Mononuclear cell (primary cell): ENCODE results near the gene SPRR2F. TPM values are rescaled to one million over a fixed set of nuclear protein-coding genes. Genes with fewer than 3 reads are reported as not detected.
"Not testable (repeated sequence)": the region's sequence is repeated elsewhere in the genome, so short reads cannot be mapped to it uniquely, and the experiment has no call there.

Source experiments
- H3K27me3 ChIP-seq: 2 replicates; pipeline ENCODE4 v1.6.0; 2011; ENCODE audit warnings: low read length, control low read depth; ENCODE audit not compliant: insufficient read depth
- H3K4me1 ChIP-seq: 2 replicates; pipeline ENCODE4 v1.5.1; 2011; ENCODE audit warnings: mild to moderate bottlenecking, low read length, control low read depth; ENCODE audit not compliant: insufficient read depth
- H3K4me3 ChIP-seq: 2 replicates; pipeline ENCODE4 v1.5.1; 2011; ENCODE audit warnings: mild to moderate bottlenecking, low read length, moderate library complexity
- H3K9me3 ChIP-seq: 2 replicates; pipeline ENCODE4 v1.5.1; 2011; ENCODE audit warnings: low read depth, mild to moderate bottlenecking, control low read depth, low read length
- total RNA-seq: library from RNA; depleted of rRNA; stranded (reverse); fragments of >200 nt; gene quantifications from one replicate; pipeline ENCODE4 v1.2.3, GENCODE V29; 2012

SPRR2F gene
- total RNA-seq, 1 donor, result not detected

DNA sequence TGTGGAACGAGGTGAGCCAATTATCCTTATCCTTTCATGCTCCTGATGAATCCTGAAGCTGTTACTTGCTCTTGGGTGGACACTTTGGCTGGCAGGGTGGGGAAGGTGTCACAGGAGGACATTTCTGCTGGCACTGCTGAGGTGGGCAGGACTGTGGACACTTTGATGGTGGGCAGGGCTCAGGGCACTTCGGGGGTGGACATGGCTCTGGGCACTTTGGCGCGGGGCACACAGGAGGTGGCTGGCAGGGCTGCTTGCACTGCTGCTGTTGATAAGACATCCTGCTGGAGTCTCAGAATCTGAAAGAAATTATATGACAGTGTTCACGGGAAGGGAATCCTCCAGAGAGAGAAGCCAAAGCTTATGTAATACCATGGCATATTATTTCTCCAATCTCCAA is 862 bp downstream of the SPRR2F start:
- H3K4me1 ChIP-seq, H3K9me3 ChIP-seq, H3K27me3 ChIP-seq, H3K4me3 ChIP-seq: not testable (repeated sequence)

DNA sequence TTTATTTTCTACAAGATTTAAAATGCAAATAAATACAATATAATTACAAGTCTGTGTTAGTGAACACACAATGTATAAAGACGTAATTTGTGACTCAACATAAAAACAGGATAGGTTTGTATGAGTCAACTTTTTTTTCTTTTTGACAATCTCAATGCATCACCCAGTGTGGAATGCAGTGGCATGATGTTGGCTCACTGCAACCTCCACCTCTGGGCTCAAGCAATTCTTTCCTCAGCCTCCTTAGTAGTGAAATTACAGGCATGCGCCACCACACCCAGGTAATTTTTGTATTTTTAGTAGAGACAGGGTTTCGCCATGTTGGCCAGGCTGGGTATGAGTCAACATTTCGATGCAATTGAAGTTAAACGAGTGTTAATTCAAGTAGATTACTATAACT is 13.1 kb downstream of the SPRR2F start:
- no peaks in the 10 kb centered on the region for H3K4me1 ChIP-seq
- H3K27me3 ChIP-seq, result no peaks in the 10 kb centered on the region
- H3K9me3 ChIP-seq, result peaks cover 2% of the 10 kb centered on the region
- H3K4me3 ChIP-seq, result no peak overlapping the region

DNA sequence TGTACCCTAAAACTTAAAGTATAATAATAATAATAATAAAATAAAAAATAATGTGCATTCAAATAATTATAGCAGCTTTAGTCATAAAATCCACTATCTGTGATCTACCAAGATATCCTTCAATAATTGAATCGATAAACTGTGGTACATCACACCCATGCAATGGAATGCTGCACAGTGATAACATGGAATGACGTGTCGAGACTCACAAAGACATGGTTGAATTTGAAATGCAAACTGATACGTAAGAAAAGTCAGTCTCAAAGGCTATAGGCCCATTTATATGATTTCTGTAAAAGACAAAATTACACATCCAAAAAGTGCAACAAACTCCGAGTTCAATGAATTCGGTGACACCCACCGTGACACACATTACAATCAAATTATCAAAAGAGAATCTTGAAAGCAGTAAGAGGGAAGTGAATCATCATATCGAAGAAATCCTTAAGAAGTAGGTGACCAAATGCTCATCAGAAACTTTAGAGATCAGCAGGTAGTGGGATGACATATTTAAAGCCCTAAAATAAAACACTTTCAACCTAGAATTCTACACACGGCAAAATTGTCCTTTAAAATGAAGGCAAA is 13.8 kb downstream of the SPRR2F start:
- Histone ChIP-seq H3K9me3 (no peaks in the 10 kb centered on the region), H3K4me1 (no peaks in the 10 kb centered on the region), H3K27me3 (no peaks in the 10 kb centered on the region), H3K4me3 (no peak overlapping the region)

DNA sequence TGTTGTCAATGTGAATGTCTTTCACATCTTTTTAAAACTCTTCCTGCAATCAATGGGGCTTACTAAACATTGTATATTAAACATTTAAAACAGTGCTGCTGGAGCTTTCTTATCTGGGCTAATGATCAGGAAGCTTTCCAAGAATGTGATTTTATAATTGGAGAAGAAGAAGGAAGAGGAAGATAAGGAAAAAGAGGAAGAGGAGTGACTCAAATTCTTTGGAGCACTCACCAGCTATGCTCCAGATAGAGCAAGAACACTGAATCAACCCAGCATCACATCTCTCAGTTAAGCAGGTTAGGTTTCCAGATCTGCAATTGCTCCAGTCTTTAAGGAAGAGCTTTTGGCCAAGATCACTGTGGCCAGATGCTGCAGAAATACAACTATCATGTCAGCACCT is 17.6 kb downstream of the SPRR2F start:
- H3K4me1 ChIP-seq, result no peaks in the 10 kb centered on the region
- H3K9me3 ChIP-seq, result no peaks in the 10 kb centered on the region
- H3K4me3 ChIP-seq, result no peak overlapping the region
- H3K27me3 ChIP-seq, result no peaks in the 10 kb centered on the region

DNA sequence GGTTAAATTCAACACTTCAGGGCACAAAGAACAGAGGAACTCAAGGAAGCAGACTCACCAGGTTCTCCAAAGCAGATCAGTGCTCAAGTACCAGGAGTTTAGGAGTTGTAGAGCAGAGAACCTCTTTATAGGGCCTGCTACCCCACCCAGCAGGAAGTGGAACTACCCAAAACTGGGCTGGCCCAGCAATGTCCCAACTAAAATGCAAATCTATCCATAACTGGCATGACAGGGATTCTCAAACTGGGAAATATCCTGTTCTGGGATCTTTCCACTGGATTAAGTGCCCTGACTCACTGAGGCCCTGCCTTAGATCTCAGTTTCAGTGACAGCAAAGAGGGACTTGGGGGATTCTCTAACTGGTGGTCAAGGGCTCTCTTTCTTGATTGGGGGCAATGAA is 18.9 kb downstream of the SPRR2F start, which contains the start of gene SPRR2E:
Gene SPRR2E (minus strand): TSS at position 101 of the 400 bp plus-strand sequence. CDS start 775 bp downstream, outside the sequence.
- Histone ChIP-seq H3K4me1 (no peaks in the 10 kb centered on the region), H3K4me3 (no peak within 1 kb of the TSS), H3K9me3 (no peaks in the 10 kb centered on the region), H3K27me3 (no peaks in the 10 kb centered on the region)

DNA sequence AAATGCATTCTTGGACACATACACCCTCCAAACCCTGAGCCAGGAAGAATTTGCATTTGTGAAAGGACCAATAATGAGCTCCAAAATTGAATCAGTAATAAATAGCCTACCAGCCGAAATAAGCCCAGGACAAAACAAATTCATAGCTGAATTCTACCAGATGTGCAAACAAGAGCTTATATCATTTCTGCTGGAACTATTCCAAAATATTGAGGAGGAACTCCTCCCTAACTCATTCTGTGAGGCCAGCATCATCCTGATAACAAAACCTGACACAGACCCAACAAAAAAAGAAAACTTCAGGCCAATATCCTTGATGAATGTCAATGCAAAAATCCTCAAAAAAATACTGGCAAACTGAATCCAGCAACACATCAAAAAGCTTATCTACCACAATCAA is 25.7 kb downstream of the SPRR2F start:
- Histone ChIP-seq H3K4me1 (no peaks in the 10 kb centered on the region), H3K4me3 (no peak overlapping the region), H3K27me3 (peaks cover 3% of the 10 kb centered on the region), H3K9me3 (no peaks in the 10 kb centered on the region)

DNA sequence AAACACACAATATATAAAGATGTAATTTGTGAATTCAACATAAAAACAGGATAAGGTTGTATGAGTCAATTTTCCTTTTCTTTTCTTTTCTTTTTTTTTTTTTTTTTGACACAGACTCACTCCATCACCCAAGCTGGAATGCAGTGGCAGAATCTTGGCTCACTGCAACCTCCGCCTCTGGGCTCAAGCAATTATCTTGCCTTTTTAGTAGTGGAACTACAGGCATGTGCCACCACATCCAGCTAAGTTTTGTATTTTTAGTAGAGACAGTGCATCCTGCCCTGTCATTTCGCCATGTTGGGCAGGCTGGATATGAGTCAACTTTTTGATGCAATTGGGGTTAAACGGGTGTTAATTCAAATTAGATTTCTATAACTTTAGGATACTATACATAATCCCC is 31.6 kb downstream of the SPRR2F start:
- Histone ChIP-seq H3K4me1 (no peaks in the 10 kb centered on the region), H3K27me3 (peaks cover 3% of the 10 kb centered on the region), H3K4me3 (no peak overlapping the region), H3K9me3 (no peaks in the 10 kb centered on the region)

DNA sequence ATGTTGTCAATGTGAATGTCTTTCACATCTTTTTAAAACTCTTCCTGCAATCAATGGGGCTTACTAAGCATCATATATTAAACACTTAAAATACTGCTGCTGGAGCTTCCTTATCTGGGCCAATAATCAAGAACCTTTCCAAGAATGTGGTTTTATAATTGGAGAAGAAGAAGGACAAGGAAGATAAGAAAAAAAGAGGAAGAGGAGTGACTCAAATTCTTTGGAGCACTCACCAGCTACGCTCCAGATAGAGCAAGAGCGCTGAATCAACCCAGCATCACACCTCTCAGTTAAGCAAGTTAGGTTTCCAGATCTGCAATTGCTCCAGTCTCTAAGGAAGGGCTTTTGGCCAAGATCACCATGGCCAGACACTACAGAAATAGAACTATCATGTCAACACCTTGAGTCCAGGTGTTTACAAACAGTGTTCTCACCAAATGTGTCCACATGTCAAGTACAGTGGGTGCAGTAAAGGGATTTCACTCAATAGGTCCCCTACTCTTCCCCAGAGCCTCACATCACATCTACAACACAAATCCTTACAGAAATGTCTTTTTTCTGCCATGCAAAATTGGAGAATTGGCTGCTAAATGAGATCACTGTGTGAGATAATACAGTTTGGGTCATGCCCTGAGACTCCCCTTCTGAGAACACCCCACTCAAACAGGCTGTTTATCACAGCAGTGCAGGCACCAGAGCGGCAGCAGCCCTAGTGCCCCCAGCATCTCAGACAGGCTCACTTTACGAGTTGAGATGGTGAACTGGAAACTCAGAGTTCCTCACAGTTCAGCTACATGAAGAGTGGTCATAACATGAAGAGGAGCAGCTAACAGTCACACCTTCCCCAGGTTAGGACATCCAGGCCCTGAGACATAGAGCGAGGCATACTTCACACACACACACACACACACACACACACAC is 40.2 kb downstream of the SPRR2F start:
- Histone ChIP-seq H3K4me1 (no peaks in the 10 kb centered on the region), H3K9me3 (no peaks in the 10 kb centered on the region), H3K4me3 (no peak overlapping the region), H3K27me3 (no peaks in the 10 kb centered on the region)

DNA sequence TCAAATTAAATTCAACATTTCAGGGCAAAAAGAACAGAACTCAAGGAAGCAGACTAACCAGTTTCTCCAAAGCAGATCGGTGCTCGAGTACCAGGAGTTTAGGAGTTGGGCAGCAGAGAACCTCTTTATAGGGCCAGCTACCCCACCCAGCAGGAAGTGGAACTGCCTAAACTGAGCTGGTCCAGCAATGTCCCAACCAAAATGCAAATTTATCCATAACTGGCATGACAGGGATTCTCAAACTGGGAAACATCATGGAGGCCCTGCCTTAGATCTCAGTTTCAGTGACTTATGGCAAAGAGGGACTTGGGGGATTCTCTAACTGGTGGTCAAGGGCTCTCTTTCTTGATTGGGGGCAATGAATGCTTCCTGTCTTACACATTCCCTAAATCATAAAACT is 41.8 kb downstream of the SPRR2F start, which contains the start of gene SPRR2B:
Gene SPRR2B (minus strand): TSS at position 101 of the 400 bp plus-strand sequence. CDS start 772 bp downstream, outside the sequence.
- Histone ChIP-seq H3K27me3 (peaks cover 2% of the 10 kb centered on the region), H3K9me3 (no peaks in the 10 kb centered on the region), H3K4me3 (no peak within 1 kb of the TSS), H3K4me1 (no peaks in the 10 kb centered on the region)

DNA sequence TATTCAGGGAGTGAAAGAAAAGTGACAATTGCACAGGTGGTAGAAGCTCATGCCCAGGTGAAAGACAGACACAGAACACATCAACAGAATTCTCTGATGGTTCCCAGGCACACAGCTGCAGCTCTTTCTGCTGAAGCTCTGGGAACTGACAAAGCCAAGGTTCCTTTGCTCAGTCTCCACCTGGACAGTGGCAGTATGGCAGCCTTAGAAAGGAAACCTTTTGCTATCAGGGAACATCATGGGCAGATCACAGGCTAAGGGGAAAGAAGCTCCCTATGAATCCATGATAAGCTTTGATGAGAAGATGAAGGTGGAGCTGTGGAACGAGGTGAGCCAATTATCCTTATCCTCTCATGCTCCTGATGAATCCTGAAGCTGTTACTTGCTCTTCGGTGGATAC is 43.1 kb downstream of the SPRR2F start:
- H3K27me3 ChIP-seq, result peaks cover 3% of the 10 kb centered on the region
- no peaks in the 10 kb centered on the region for H3K4me1 ChIP-seq
- no peak overlapping the region for H3K4me3 ChIP-seq
- no peaks in the 10 kb centered on the region for H3K9me3 ChIP-seq

Other genes starting within 250 kb of the SPRR2F start
- not detected for gene SMCP, start 235.2 kb downstream of the SPRR2F start, total RNA-seq
- not detected for gene IVL, start 205.0 kb downstream of the SPRR2F start, total RNA-seq
- gene SPRR5, start 166.3 kb downstream of the SPRR2F start, total RNA-seq, result not detected
- not detected for gene SPRR4, start 142.9 kb downstream of the SPRR2F start, total RNA-seq
- not detected for gene SPRR1A, start 129.4 kb downstream of the SPRR2F start, total RNA-seq
- not detected for gene SPRR3, start 111.8 kb downstream of the SPRR2F start, total RNA-seq
- gene SPRR1B, start 82.3 kb downstream of the SPRR2F start, total RNA-seq, result not detected
- gene SPRR2D, start 72.4 kb downstream of the SPRR2F start, total RNA-seq, result not detected
- gene SPRR2A, start 56.0 kb downstream of the SPRR2F start, total RNA-seq, result not detected
- gene SPRR2B, start 41.9 kb downstream of the SPRR2F start, total RNA-seq, result not detected
- gene SPRR2E, start 19.0 kb downstream of the SPRR2F start, total RNA-seq, result not detected
- not detected for gene SPRR2G, start 37.4 kb upstream of the SPRR2F start, total RNA-seq
- not detected for gene LELP1, start 89.9 kb upstream of the SPRR2F start, total RNA-seq
- gene PRR9, start 104.1 kb upstream of the SPRR2F start, total RNA-seq, result not detected
- not detected for gene LORICRIN, start 146.2 kb upstream of the SPRR2F start, total RNA-seq
- gene PGLYRP3, start 199.4 kb upstream of the SPRR2F start, total RNA-seq, result not detected
- gene PGLYRP4, start 235.3 kb upstream of the SPRR2F start, total RNA-seq, result not detected
- gene S100A9, start 244.3 kb upstream of the SPRR2F start, total RNA-seq, result 5,352 TPM